ENCODE results near the gene CAPN6. TPM values are rescaled to one million over a fixed set of nuclear protein-coding genes. Genes with fewer than 3 reads are reported as not detected.

Gene CAPN6
- 100 to 1,000 TPM in 1 of 4 donors, 10 to 100 TPM in 2, under 1 TPM in 1; 0.26 to 112 (median 12.4) TPM for total RNA-seq

- Histone ChIP-seq H3K36me3 (no peaks in the 10 kb centered on the region), H3K4me1 (no peaks in the 10 kb centered on the region), H3K27ac (no peak within 1 kb of the TSS), H3K4me3 (peak within 1 kb of the TSS in 1 of 2 donors; percentile 9), H3K9me3 (no peaks in the 10 kb centered on the region), H3K27me3 (peaks cover 0 to 3% of the 10 kb centered on the region in 2 donors)
- peak; percentile 46 to 57 for DNase-seq
- intact Hi-C loops (cut with DNase I; ENCODE audit: low total_unique reads), result no loop called here
- TF ChIP-seq POLR2A (IDR thresholded peaks at IDR 0.05) (no peak), CTCF (IDR thresholded peaks at IDR 0.05) (no peak)
These were observed at the start of gene CAPN6 for GRCh38 chrX:111270339-111270738. Gene CAPN6 (minus strand): TSS chrX:111270483. CDS start chrX:111263936, 6,547 bp downstream.

- Histone ChIP-seq H3K9me3 (no peaks in the 10 kb centered on the region), H3K36me3 (no peaks in the 10 kb centered on the region), H3K27ac (no peak overlapping the region), H3K4me1 (no peaks in the 10 kb centered on the region), H3K27me3 (peaks cover 0 to 9% of the 10 kb centered on the region in 2 donors), H3K4me3 (no peak overlapping the region)
- intact Hi-C loops (cut with DNase I; ENCODE audit: low total_unique reads), result no loop called here
- DNase-seq, result no peak
- TF ChIP-seq POLR2A (IDR thresholded peaks at IDR 0.05) (no peak), CTCF (IDR thresholded peaks at IDR 0.05) (no peak)
These were observed 49.2 kb upstream of the CAPN6 start for GRCh38 chrX:111319451-111319850.

GRCh38 chrX:111318901-111319300, 48.6 kb upstream of the CAPN6 start:
- no peak for TF ChIP-seq CTCF (IDR thresholded peaks at IDR 0.05)
- TF ChIP-seq POLR2A (IDR thresholded peaks at IDR 0.05), result no peak
- Histone ChIP-seq H3K4me3 (no peak overlapping the region), H3K27me3 (peaks cover 0 to 9% of the 10 kb centered on the region in 2 donors), H3K36me3 (no peaks in the 10 kb centered on the region), H3K9me3 (no peaks in the 10 kb centered on the region), H3K27ac (no peak overlapping the region), H3K4me1 (no peaks in the 10 kb centered on the region)
- DNase-seq, result no peak
- intact Hi-C loops (cut with DNase I; ENCODE audit: low total_unique reads), result no loop called here

- Histone ChIP-seq H3K4me3 (no peak overlapping the region), H3K36me3 (no peaks in the 10 kb centered on the region), H3K27me3 (peaks cover 0 to 10% of the 10 kb centered on the region in 2 donors), H3K9me3 (no peaks in the 10 kb centered on the region), H3K27ac (no peak overlapping the region), H3K4me1 (no peaks in the 10 kb centered on the region)
- intact Hi-C loops (cut with DNase I; ENCODE audit: low total_unique reads), result no loop called here
- TF ChIP-seq POLR2A (IDR thresholded peaks at IDR 0.05) (no peak), CTCF (IDR thresholded peaks at IDR 0.05) (no peak)
- DNase-seq, result no peak
These were observed 38.8 kb upstream of the CAPN6 start for GRCh38 chrX:111309083-111309482.

GRCh38 chrX:111308039-111308438, 37.8 kb upstream of the CAPN6 start:
- Histone ChIP-seq H3K27me3 (peaks cover 0 to 10% of the 10 kb centered on the region in 2 donors), H3K9me3 (no peaks in the 10 kb centered on the region), H3K27ac (no peak overlapping the region), H3K4me3 (no peak overlapping the region), H3K4me1 (no peaks in the 10 kb centered on the region), H3K36me3 (no peaks in the 10 kb centered on the region)
- no peak for TF ChIP-seq POLR2A (IDR thresholded peaks at IDR 0.05)
- no peak for TF ChIP-seq CTCF (IDR thresholded peaks at IDR 0.05)
- no peak for DNase-seq
- intact Hi-C loops (cut with DNase I; ENCODE audit: low total_unique reads), result no loop called here
